ENCODE results near the gene RAD51B. TPM values are rescaled to one million over a fixed set of nuclear protein-coding genes. Genes with fewer than 3 reads are reported as not detected.

The RAD51B gene
- total and polyA plus RNA-seq, 2 of the 13 experiments (the other 11 are each of a cell fraction or from before 2014, with no cell fraction given) = 7.0 to 9.5 TPM

- DNase-seq (ENCODE audit: low spot score) = no peak
- POLR2A ChIA-PET = no interaction called here
- Histone ChIP-seq H3K4me1 (ENCODE audit: insufficient read depth, low read length) (no peaks in the 10 kb centered on the region), H3K79me2 (ENCODE audit: insufficient read depth, low read length) (no peaks in the 10 kb centered on the region), H3K4me2 (ENCODE audit: low read depth, low read length) (no peak overlapping the region), H3K4me3 (replicated peaks in 1 of 3; ENCODE audit: insufficient read depth in 1 of 3, low read depth in 2 of 3, low read length in 3 of 3) (no peak overlapping the region), H3K9ac (ENCODE audit: insufficient read depth, low read depth, low read length) (no peak overlapping the region), H3K27me3 (ENCODE audit: control insufficient read depth in 1 of 2, insufficient read depth in 2 of 2, low read length in 2 of 2) (no peaks in the 10 kb centered on the region), H2AFZ (ENCODE audit: low read length) (no peak overlapping the region), H3K27ac (ENCODE audit: extremely low read length, insufficient read depth, low read length) (no peak overlapping the region), H4K20me1 (ENCODE audit: insufficient read depth, low read length) (no peaks in the 10 kb centered on the region), H3K36me3 (replicated peaks in 1 of 2; ENCODE audit: control insufficient read depth in 1 of 2, insufficient read depth in 2 of 2, low read length in 2 of 2) (no peaks in the 10 kb centered on the region), H3K9me3 (ENCODE audit: low read length) (no peaks in the 10 kb centered on the region; the same call in 1 of the 2 replicates)
- no peak for FAIRE-seq
- intact Hi-C loops (cut with micrococcal nuclease; ENCODE audit: unreplicated experiment) = no loop called here
- no TSS peak for BruUV-seq (replicated peaks)
- 69% methylated on average over 1 of the region's 1 CpG for WGBS (ENCODE audit: low lambda C conversion rate)
- no peak for ATAC-seq
- TF ChIP-seq CEBPG (CRISPR knock-in tag; IDR thresholded peaks at IDR 0.05) = no peak
- no peak for TF ChIP-seq ZNF839 (CRISPR knock-in tag; IDR thresholded peaks at IDR 0.05; ENCODE audit: borderline replicate concordance)
- no peak for TF ChIP-seq MLXIP (CRISPR knock-in tag; IDR thresholded peaks at IDR 0.05; ENCODE audit: borderline replicate concordance)
- TF ChIP-seq ZNF207 (IDR thresholded peaks at IDR 0.05; ENCODE audit: borderline replicate concordance) = no peak
- TF ChIP-seq ZNF136 (CRISPR knock-in tag; IDR thresholded peaks at IDR 0.05; ENCODE audit: low read depth) = no peak
- no peak for TF ChIP-seq SAP130 (CRISPR knock-in tag; IDR thresholded peaks at IDR 0.05; ENCODE audit: low read depth)
- TF ChIP-seq SATB2 (CRISPR knock-in tag; IDR thresholded peaks at IDR 0.05) = no peak
- no peak for TF ChIP-seq MNT (IDR thresholded peaks at IDR 0.05)
- TF ChIP-seq POGZ (CRISPR knock-in tag; IDR thresholded peaks at IDR 0.05) = no peak
- TF ChIP-seq SMARCE1 (IDR thresholded peaks at IDR 0.05; ENCODE audit: borderline replicate concordance) = no peak
- no peak for TF ChIP-seq ZFP37 (CRISPR knock-in tag; IDR thresholded peaks at IDR 0.05; ENCODE audit: borderline replicate concordance)
- no peak for TF ChIP-seq ZNF414 (CRISPR knock-in tag; IDR thresholded peaks at IDR 0.05)
- TF ChIP-seq ZMYM4 (CRISPR knock-in tag; IDR thresholded peaks at IDR 0.05) = no peak
- no peak for TF ChIP-seq BCL3 (CRISPR knock-in tag; IDR thresholded peaks at IDR 0.05)
- no peak for TF ChIP-seq ZNF780A (CRISPR knock-in tag; IDR thresholded peaks at IDR 0.05)
- in situ Hi-C loops (cut with HindIII; ENCODE audit: extremely low pct_ligation_motif_present, low pct_unique_long_range_greater_than_20kb) = no loop called here
- CTCF ChIA-PET (ENCODE audit: low intra/inter-chr PET ratio, low total read pairs) = no interaction called here
These were observed 212.6 kb downstream of the RAD51B start for GRCh38 chr14:68032154-68032553.

Data from HepG2 (cell line).